ENCODE measurements around the gene NR3C2. TPM values are rescaled to one million over a fixed set of nuclear protein-coding genes. Genes with fewer than 3 reads are reported as not detected.

The NR3C2 gene
- polyA plus RNA-seq, 3 donors = 0.09 to 0.27 (median 0.20) TPM

DNA sequence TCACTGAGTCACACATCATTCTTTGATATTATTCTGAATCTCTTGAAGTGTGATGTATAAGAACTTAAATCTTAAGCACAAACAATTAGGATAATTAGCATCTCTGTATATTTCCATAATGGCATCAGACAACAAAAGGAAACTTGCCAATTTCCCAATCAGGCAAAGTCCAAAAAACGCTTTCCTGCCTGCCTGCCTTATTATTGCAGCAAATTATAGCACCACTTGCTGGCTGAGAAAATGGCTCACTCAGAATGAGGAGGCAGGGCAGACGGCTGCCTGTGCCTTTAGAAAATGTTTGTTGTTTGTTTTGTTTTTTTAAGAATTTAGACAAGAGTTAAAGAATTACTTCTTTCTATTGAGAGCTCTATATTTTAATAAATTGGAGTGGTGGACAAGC is 27.7 kb upstream of the NR3C2 start:
- no peak for DNase-seq
- Histone ChIP-seq H3K9ac (ENCODE audit: insufficient read depth, low read length, poor library complexity, severe bottlenecking) (no peak overlapping the region), H3K9me3 (replicated peaks in 1 of 2; ENCODE audit: control insufficient read depth in 1 of 2, insufficient read depth in 1 of 2, low read length in 2 of 2) (no peaks in the 10 kb centered on the region), H4K20me1 (ENCODE audit: insufficient read depth, low read length) (no peaks in the 10 kb centered on the region), H2AFZ (ENCODE audit: insufficient read depth, low read depth, low read length, poor library complexity, severe bottlenecking) (no peak overlapping the region), H3K27me3 (ENCODE audit: control insufficient read depth in 2 of 2, insufficient read depth in 2 of 2, low read length in 2 of 2) (no peaks in the 10 kb centered on the region), H3K36me3 (replicated peaks in 1 of 2; ENCODE audit: control insufficient read depth in 1 of 2, insufficient read depth in 2 of 2, low read length in 2 of 2) (no peaks in the 10 kb centered on the region), H3K4me1 (ENCODE audit: control insufficient read depth in 1 of 2, insufficient read depth in 2 of 2, low read length in 2 of 2) (no peaks in the 10 kb centered on the region), H3K4me2 (replicated peaks; ENCODE audit: extremely low read depth, low read length, poor library complexity, severe bottlenecking) (no peak overlapping the region), H3K79me2 (ENCODE audit: insufficient read depth, low read length) (no peaks in the 10 kb centered on the region), H3K4me3 (replicated peaks in 1 of 3; ENCODE audit: low read depth in 2 of 3, low read length in 3 of 3) (no peak overlapping the region), H3K27ac (ENCODE audit: low read depth in 1 of 2, low read length in 2 of 2) (no peak overlapping the region)
- Mint-ChIP-seq H3K4me3 (no peak overlapping the region), H3K4me1 (no peaks in the 10 kb centered on the region), H3K27me3 (ENCODE audit: low read depth in 3 of 3) (peaks cover 0 to 2% (median 2%) of the 10 kb centered on the region in 3 donors), H3K27ac (no peak overlapping the region), H3K9me3 (peaks cover 0 to 8% (median 3%) of the 10 kb centered on the region in 7 donors), H3K36me3 (no peaks in the 10 kb centered on the region)
- intact Hi-C loops (cut with micrococcal nuclease) = loop anchor here in 1 of 2 donors (10.0 kb wide), 1 partner anchor 55 kb away; no protein-coding TSS in a partner anchor
- TF ChIP-seq, protein P1, sequence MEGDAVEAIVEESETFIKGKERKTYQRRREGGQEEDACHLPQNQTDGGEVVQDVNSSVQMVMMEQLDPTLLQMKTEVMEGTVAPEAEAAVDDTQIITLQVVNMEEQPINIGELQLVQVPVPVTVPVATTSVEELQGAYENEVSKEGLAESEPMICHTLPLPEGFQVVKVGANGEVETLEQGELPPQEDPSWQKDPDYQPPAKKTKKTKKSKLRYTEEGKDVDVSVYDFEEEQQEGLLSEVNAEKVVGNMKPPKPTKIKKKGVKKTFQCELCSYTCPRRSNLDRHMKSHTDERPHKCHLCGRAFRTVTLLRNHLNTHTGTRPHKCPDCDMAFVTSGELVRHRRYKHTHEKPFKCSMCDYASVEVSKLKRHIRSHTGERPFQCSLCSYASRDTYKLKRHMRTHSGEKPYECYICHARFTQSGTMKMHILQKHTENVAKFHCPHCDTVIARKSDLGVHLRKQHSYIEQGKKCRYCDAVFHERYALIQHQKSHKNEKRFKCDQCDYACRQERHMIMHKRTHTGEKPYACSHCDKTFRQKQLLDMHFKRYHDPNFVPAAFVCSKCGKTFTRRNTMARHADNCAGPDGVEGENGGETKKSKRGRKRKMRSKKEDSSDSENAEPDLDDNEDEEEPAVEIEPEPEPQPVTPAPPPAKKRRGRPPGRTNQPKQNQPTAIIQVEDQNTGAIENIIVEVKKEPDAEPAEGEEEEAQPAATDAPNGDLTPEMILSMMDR (IDR thresholded peaks at IDR 0.05) = no peak
- 63% methylated on average over 1 of the region's 2 CpGs for WGBS (ENCODE audit: insufficient coverage)

DNA sequence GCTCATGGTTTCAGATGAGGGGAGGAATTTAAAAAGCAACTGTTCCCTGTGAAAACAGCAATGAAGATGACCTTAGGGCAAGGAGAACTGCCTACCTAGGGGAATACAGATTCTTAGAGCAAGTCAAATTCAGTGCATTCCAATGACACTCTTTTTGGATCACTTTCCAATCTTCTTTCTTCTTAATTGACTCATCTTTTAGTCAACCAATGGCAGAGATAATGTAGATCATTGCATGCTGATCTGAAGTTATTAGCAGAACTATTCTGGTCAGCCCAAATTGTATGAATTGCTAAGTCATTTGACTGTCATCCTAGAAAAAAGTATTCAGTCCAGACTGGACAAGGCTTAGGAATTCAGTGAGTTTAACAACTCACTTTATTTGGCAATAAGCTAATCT is 12.6 kb upstream of the NR3C2 start:
- no peaks in the 10 kb centered on the region for H3K4me1 ChIP-seq (ENCODE audit: control insufficient read depth in 1 of 2, insufficient read depth in 2 of 2, low read length in 2 of 2)
- H3K9ac ChIP-seq (ENCODE audit: insufficient read depth, low read length, poor library complexity, severe bottlenecking) = no peak overlapping the region
- no peaks in the 10 kb centered on the region for H3K79me2 ChIP-seq (ENCODE audit: insufficient read depth, low read length)
- H3K9me3 ChIP-seq (replicated peaks in 1 of 2; ENCODE audit: control insufficient read depth in 1 of 2, insufficient read depth in 1 of 2, low read length in 2 of 2) = no peaks in the 10 kb centered on the region
- H3K27ac Mint-ChIP-seq = no peak overlapping the region
- TF ChIP-seq, protein P1 (IDR thresholded peaks at IDR 0.05) = no peak
- no peak for DNase-seq
- no peaks in the 10 kb centered on the region for H3K36me3 Mint-ChIP-seq
- H3K27me3 Mint-ChIP-seq (ENCODE audit: low read depth in 3 of 3) = peaks cover 3 to 8% (median 7%) of the 10 kb centered on the region in 3 donors
- no peaks in the 10 kb centered on the region for H3K36me3 ChIP-seq (replicated peaks in 1 of 2; ENCODE audit: control insufficient read depth in 1 of 2, insufficient read depth in 2 of 2, low read length in 2 of 2)
- no peaks in the 10 kb centered on the region for H4K20me1 ChIP-seq (ENCODE audit: insufficient read depth, low read length)
- no peak overlapping the region for H3K4me2 ChIP-seq (replicated peaks; ENCODE audit: extremely low read depth, low read length, poor library complexity, severe bottlenecking)
- no peak overlapping the region for H3K27ac ChIP-seq (ENCODE audit: low read depth in 1 of 2, low read length in 2 of 2)
- no peak overlapping the region for H3K4me3 ChIP-seq (replicated peaks in 1 of 3; ENCODE audit: low read depth in 2 of 3, low read length in 3 of 3)
- peaks cover 7 to 15% of the 10 kb centered on the region in 2 donors for H3K27me3 ChIP-seq (ENCODE audit: control insufficient read depth in 2 of 2, insufficient read depth in 2 of 2, low read length in 2 of 2)
- H3K4me3 Mint-ChIP-seq = no peak overlapping the region
- intact Hi-C loops (cut with micrococcal nuclease) = no loop called here
- peaks cover 0 to 4% (median 0%) of the 10 kb centered on the region in 7 donors for H3K9me3 Mint-ChIP-seq
- no peak overlapping the region for H2AFZ ChIP-seq (ENCODE audit: insufficient read depth, low read depth, low read length, poor library complexity, severe bottlenecking)
- no peaks in the 10 kb centered on the region for H3K4me1 Mint-ChIP-seq
